Measurements from ENCODE around the gene GRIK4.

GRIK4 gene

DNA sequence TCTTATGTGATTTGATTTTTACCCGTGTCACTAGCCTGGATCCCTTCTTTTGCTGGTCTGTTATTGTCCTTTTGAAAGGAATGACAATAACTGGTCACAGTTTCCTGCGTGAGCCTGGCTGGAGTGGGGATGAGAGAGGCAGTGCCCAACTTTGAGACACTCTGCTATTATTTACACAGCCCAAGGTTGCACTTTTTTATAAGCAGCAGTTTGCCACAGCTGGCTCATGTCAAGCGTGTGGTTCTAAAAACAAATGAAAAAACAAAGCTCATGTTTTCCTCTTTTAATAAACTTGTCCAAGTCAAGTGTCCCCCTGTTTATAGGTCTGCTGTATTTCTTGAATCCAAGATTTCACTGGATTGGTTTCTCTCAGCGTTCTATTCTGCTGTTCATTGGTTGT, 201.3 kb downstream of the GRIK4 start:
- POLR2A ChIA-PET = no interaction called here
- CTCF ChIA-PET = no interaction called here
- H3K4me3 ChIP-seq (ENCODE audit: low read depth, low read length) = no peak overlapping the region
- TF ChIP-seq, protein P1, sequence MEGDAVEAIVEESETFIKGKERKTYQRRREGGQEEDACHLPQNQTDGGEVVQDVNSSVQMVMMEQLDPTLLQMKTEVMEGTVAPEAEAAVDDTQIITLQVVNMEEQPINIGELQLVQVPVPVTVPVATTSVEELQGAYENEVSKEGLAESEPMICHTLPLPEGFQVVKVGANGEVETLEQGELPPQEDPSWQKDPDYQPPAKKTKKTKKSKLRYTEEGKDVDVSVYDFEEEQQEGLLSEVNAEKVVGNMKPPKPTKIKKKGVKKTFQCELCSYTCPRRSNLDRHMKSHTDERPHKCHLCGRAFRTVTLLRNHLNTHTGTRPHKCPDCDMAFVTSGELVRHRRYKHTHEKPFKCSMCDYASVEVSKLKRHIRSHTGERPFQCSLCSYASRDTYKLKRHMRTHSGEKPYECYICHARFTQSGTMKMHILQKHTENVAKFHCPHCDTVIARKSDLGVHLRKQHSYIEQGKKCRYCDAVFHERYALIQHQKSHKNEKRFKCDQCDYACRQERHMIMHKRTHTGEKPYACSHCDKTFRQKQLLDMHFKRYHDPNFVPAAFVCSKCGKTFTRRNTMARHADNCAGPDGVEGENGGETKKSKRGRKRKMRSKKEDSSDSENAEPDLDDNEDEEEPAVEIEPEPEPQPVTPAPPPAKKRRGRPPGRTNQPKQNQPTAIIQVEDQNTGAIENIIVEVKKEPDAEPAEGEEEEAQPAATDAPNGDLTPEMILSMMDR (IDR thresholded peaks at IDR 0.05; ENCODE audit: insufficient read depth, low read length, missing control alignments) = no peak
- no peak for DNase-seq (ENCODE audit: low read depth, low spot score)

DNA sequence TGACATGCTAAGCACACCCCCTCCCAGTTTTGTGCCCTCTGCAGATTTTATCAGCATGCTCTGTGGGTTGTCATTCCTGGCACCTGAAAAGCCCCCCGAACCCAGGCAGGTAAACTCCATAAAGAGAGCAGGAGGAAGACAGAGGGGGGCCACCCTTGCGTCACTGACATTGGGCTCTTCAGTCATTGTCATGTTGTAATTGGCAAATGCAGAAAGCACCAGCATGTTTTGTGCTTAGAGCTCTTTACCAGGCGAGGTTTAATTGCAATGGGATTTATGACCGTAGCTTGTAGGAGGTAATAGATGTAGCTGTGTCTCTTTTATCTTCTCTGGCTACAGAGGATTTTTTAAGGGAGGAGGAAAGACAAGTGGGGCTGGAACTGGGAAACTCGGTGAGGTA, 201.7 kb downstream of the GRIK4 start:
- TF ChIP-seq, protein P1 (IDR thresholded peaks at IDR 0.05; ENCODE audit: insufficient read depth, low read length, missing control alignments) = no peak
- no peak for DNase-seq (ENCODE audit: low read depth, low spot score)
- CTCF ChIA-PET = no interaction called here

DNA sequence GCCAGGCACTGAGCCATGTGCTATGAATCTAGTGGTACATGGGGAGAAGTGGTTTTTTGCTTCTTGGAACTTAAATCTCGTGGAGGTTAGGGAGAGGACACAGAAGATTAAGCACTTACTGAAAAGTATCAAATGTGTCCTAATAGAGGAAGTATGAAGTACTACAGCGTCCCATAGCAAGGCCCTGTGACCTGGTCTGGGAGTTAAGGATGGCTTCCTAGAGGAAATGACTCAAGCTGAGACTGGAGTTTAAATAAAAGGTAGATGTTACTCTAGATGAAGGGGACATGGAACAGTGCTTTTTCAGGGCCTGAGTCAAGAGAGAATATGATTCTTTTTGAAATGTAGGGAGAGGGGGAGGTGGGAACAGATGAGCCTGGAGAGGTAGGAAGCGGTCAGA, 202.9 kb downstream of the GRIK4 start:
- ChIA-PET POLR2A (no interaction called here), CTCF (interaction anchor here (0.9 to 1.2 kb wide), 2 partner anchors 12 to 1720 kb away, joined by 3 read pairs; no protein-coding TSS in a partner anchor)
- TF ChIP-seq, protein P1 (IDR thresholded peaks at IDR 0.05; ENCODE audit: insufficient read depth, low read length, missing control alignments) = no peak
- no peak overlapping the region for H3K4me3 ChIP-seq (ENCODE audit: low read depth, low read length)
- no peak for DNase-seq (ENCODE audit: low read depth, low spot score)

More for the DNA sequence above, 201.7 kb downstream of the GRIK4 start:
- no peak overlapping the region for H3K4me3 ChIP-seq (ENCODE audit: low read depth, low read length)
- POLR2A ChIA-PET = no interaction called here

DNA sequence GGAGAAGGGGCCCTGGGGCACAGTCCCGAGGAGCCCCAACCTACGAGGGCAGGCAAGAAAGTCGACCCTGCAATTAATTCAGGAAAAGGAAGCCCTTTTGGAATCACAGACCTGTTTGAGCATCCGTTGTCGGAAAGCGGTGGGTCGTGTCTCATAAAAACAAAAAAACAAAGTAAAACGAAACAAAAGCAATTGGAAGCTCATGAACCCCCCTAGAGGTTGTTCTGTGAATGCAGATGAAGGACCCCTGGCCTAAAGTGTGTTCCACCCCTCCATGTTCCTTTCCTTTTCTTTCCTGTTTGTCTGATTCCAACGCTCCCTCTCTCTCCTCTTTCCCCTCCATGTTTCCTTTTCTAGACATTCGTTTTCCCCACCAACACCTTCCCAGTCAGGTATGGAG, 203.7 kb downstream of the GRIK4 start:
- ChIA-PET CTCF (no interaction called here), POLR2A (no interaction called here)

DNA sequence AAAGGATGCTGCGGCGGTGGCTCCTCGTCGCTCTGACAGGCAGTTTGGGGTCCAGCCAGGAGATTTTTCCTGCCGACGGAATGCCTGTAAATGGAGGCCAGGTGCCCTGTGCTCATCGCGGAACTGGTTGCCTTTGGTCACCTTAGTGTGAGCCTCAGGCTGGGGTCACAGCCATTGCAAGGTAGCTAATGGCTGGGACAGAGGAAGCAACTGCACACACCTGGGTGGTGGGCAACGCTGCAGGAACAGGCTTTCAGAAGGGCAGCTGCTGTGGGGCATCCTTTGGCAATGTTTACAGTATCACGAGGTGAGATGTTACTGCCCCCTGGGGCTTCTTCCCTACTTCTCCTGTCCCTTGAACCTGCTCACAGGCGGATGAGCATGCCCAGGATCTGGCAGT, 205.5 kb downstream of the GRIK4 start:
- ChIA-PET POLR2A (no interaction called here), CTCF (no interaction called here)
- no peak overlapping the region for H3K4me3 ChIP-seq (ENCODE audit: low read depth, low read length)
- TF ChIP-seq, protein P1 (IDR thresholded peaks at IDR 0.05; ENCODE audit: insufficient read depth, low read length, missing control alignments) = no peak
- no peak for DNase-seq (ENCODE audit: low read depth, low spot score)

More for the DNA sequence above, 203.7 kb downstream of the GRIK4 start:
- no peak for DNase-seq (ENCODE audit: low read depth, low spot score)
- TF ChIP-seq, protein P1 (IDR thresholded peaks at IDR 0.05; ENCODE audit: insufficient read depth, low read length, missing control alignments) = peak; percentile 32
- H3K4me3 ChIP-seq (ENCODE audit: low read depth, low read length) = no peak overlapping the region

DNA sequence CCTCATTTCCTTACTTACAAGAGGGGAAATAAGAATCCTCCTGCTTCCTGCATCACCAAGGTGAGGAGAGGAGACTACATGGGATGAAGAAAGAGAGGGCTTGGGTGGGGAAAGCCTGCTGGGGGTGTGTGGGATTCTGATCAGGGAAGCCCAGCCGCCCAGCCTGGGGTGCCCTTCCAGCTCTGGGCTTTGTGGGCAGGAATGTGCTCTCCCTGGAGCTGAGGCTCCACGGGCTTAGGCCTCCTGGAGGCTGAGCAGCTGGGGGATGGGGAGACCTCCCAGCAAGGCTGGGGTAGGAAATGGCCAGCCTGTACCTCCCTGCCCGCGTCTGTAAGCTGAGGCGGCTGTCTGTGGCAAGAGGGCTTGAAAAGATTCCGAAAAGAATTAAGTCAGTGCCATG, 206.1 kb downstream of the GRIK4 start:
- no peak for DNase-seq (ENCODE audit: low read depth, low spot score)
- CTCF ChIA-PET = no interaction called here
- H3K4me3 ChIP-seq (ENCODE audit: low read depth, low read length) = no peak overlapping the region
- POLR2A ChIA-PET = no interaction called here
- TF ChIP-seq, protein P1 (IDR thresholded peaks at IDR 0.05; ENCODE audit: insufficient read depth, low read length, missing control alignments) = no peak

Measured in AG04449 (cell line).